Transverse colon (tissue), 4 donors: ENCODE measurements around the gene NDUFS6. TPM values are rescaled to one million over a fixed set of nuclear protein-coding genes. Genes with fewer than 3 reads are reported as not detected.

ENCODE experiments used
- DNase-seq: peaks from one replicate; pipeline ENCODE4 v3.0.0-alpha.2; 2019
- H3K27ac ChIP-seq, 4 donors: fragments of 200-600 bp; sonication (generic); 2 replicates each; pipeline ENCODE4 v1.5.1; 2016 to 2018; ENCODE audit warnings: inconsistent platforms in 4 of 4
- H3K27me3 ChIP-seq: fragments of 200-600 bp; sonication (generic); 2 replicates; pipeline ENCODE4 v1.5.1; 2017; ENCODE audit warnings: inconsistent platforms
- H3K36me3 ChIP-seq, 4 donors: fragments of 200-600 bp; sonication (generic); 2 replicates each; pipeline ENCODE4 v1.5.1; 2017 to 2019; ENCODE audit warnings: inconsistent platforms in 4 of 4
- H3K4me1 ChIP-seq, 4 donors: fragments of 200-600 bp; sonication (generic); 2 replicates each; pipeline ENCODE4 v1.5.1; 2017 to 2020; ENCODE audit warnings: inconsistent platforms in 4 of 4
- H3K4me3 ChIP-seq, 4 donors: fragments of 200-600 bp; sonication (generic); 1 replicate in 1 of 4; 2 replicates in 3 of 4; pipeline versions ENCODE4 v1.5.1 to v1.6.1; 2017 to 2019; ENCODE audit warnings: inconsistent platforms in 4 of 4
- H3K9me3 ChIP-seq, 2 donors: fragments of 200-600 bp; sonication (generic); 2 replicates each; pipeline ENCODE4 v1.5.1; 2017 to 2019; ENCODE audit warnings: inconsistent platforms in 2 of 2
- EP300 ChIP-seq: sonication (generic); formaldehyde crosslinking; IDR thresholded peaks from one replicate; pipeline ENCODE4 v1.6.1; 2017; ENCODE audit warnings: antibody characterized with exemption, low read depth
- POLR2A ChIP-seq: fragments of 450-650 bp; IDR thresholded peaks from one replicate; pipeline ENCODE4 v1.6.1; 2016; ENCODE audit warnings: antibody characterized with exemption, mild to moderate bottlenecking, moderate library complexity
- POLR2AphosphoS5 ChIP-seq, 3 donors: sonication (generic); formaldehyde crosslinking; IDR thresholded peaks; one replicate each; pipeline ENCODE4 v1.6.1; 2016; ENCODE audit warnings: antibody characterized with exemption in 3 of 3
- WGBS, 2 donors: methylation state at CpG; one replicate each; pipeline ENCODE4 v1.1.5; 2018; ENCODE audit warnings: low coverage in 1 of 2; 5-methylcytosine and 5-hydroxymethylcytosine counted together
- in situ Hi-C, 4 donors: fragments of 200-750 bp; cut with MboI; loops; one replicate each; pipeline versions ENCODE4 v1.15.0 to v1.15.1; 2017; ENCODE audit warnings: low sequenced_read_pairs in 3 of 4, low pct_ligation_motif_present in 1 of 4, low pct_unique_long_range_greater_than_20kb in 1 of 4
- intact Hi-C: fragments of 100-400 bp; cut with DNase I; formaldehyde crosslinking; loops from one replicate; pipeline ENCODE4 v1.15.1; 2023; ENCODE audit warnings: low total_unique reads
- total RNA-seq, 4 donors: library from RNA; depleted of rRNA; stranded (reverse); fragments of >200 nt; gene quantifications; one replicate each; pipeline ENCODE4 v1.1.0, GENCODE V29; 2016
- TF ChIP-seq, protein P1 (sequence below), 5 experiments: fragments of 200-600 bp in 3 of 5; fragments of 450-650 bp in 2 of 5; sonication (generic) in 3 of 5; IDR thresholded peaks; 1 replicate in 2 of 5; 2 replicates in 3 of 5; pipeline ENCODE4 v1.5.1; 2016 to 2017; ENCODE audit warnings: antibody characterized with exemption in 5 of 5, inconsistent platforms in 3 of 5, mild to moderate bottlenecking in 2 of 5, moderate library complexity in 1 of 5

The NDUFS6 gene
- total RNA-seq, 4 donors from 2014 or later, result 36.4 to 133 (median 66.4) TPM

DNA sequence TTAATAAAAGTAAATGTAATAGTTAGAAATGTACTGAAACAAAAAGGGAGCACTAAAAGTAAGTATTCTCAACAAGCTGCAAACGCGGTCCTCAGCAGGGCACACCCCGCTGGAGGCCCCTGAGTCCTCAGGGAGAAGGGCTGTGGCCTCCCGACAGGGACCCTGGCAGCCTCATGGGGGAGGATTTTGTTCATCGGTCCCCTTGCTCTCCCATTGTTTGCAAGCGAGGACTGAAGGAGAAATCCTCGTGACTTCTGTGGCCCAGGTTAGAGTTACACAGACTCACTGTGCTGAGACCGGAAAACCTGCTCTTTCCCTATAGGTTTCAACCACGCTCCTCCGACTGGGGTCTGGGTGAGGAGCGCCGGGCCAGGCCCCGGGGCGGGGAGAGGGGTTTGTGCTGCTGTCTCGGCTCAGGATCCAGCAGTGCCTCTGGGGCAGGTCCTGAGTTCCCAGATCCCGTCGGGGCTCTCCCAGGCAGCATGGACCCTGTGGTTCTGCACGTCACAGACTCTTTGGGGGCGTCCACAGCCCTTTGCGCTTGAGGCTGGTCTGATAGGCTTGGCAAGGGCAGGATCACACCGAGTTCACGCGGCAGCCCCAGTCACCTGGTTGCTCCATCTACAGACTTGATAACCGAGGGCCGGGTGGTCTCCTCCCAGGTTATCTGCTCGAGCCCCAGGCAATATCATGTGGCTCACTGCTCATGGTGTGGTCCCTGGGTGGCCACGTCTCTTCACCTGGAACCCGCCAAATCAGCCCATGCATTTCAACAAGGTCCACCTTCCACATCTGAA is 40.4 kb upstream of the NDUFS6 start:
- no peaks in the 10 kb centered on the region for H3K36me3 ChIP-seq
- no peak overlapping the region for H3K4me3 ChIP-seq
- peaks cover 20% of the 10 kb centered on the region for H3K27me3 ChIP-seq
- TF ChIP-seq POLR2A (no peak), EP300 (no peak), POLR2AphosphoS5 (IDR thresholded peaks at IDR 0.05) (no peak)
- TF ChIP-seq, protein P1, sequence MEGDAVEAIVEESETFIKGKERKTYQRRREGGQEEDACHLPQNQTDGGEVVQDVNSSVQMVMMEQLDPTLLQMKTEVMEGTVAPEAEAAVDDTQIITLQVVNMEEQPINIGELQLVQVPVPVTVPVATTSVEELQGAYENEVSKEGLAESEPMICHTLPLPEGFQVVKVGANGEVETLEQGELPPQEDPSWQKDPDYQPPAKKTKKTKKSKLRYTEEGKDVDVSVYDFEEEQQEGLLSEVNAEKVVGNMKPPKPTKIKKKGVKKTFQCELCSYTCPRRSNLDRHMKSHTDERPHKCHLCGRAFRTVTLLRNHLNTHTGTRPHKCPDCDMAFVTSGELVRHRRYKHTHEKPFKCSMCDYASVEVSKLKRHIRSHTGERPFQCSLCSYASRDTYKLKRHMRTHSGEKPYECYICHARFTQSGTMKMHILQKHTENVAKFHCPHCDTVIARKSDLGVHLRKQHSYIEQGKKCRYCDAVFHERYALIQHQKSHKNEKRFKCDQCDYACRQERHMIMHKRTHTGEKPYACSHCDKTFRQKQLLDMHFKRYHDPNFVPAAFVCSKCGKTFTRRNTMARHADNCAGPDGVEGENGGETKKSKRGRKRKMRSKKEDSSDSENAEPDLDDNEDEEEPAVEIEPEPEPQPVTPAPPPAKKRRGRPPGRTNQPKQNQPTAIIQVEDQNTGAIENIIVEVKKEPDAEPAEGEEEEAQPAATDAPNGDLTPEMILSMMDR (IDR thresholded peaks at IDR 0.05), result no peak
- intact Hi-C loops, result no loop called here
- H3K4me1 ChIP-seq, result no peaks in the 10 kb centered on the region
- 75% methylated on average over 28 of the region's 28 CpGs; no CpG with 5 or more reads in 1 of the 2 donors for WGBS, 2 donors
- in situ Hi-C loops, result loop anchor here in 2 of 4 donors (25.0 kb wide), 1 partner anchor 251 kb away; no protein-coding TSS in a partner anchor
- H3K27ac ChIP-seq, result no peak overlapping the region
- H3K9me3 ChIP-seq, result no peaks in the 10 kb centered on the region
- no peak for DNase-seq

DNA sequence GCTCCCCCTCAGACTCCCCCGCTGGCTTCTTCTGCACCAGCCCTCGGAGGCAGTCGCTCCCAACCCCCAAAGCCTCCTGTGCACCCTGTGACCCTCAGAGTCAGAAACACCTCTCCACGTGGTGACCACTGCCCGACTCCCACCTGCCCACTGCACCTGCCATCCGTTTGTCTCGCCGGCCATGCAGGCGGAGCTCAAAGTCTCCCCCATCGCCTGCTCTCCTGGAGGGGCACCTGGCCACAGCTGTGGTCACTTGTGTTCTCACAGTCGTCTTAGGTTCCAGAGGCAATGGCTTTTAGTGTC is 39.8 kb upstream of the NDUFS6 start:
- Histone ChIP-seq H3K36me3 (no peaks in the 10 kb centered on the region), H3K27ac (no peak overlapping the region), H3K4me3 (no peak overlapping the region), H3K4me1 (no peaks in the 10 kb centered on the region), H3K27me3 (peaks cover 20% of the 10 kb centered on the region), H3K9me3 (no peaks in the 10 kb centered on the region)
- intact Hi-C loops (no loop called here), in situ Hi-C loops (loop anchor here in 2 of 4 donors (25.0 kb wide), 1 partner anchor 251 kb away; no protein-coding TSS in a partner anchor)
- 86% methylated on average over 11 of the region's 11 CpGs; no CpG with 5 or more reads in 1 of the 2 donors for WGBS, 2 donors
- no peak for TF ChIP-seq EP300
- TF ChIP-seq POLR2AphosphoS5 (IDR thresholded peaks at IDR 0.05), result no peak
- TF ChIP-seq, protein P1 (IDR thresholded peaks at IDR 0.05), result no peak
- TF ChIP-seq POLR2A, result no peak
- DNase-seq, result no peak

DNA sequence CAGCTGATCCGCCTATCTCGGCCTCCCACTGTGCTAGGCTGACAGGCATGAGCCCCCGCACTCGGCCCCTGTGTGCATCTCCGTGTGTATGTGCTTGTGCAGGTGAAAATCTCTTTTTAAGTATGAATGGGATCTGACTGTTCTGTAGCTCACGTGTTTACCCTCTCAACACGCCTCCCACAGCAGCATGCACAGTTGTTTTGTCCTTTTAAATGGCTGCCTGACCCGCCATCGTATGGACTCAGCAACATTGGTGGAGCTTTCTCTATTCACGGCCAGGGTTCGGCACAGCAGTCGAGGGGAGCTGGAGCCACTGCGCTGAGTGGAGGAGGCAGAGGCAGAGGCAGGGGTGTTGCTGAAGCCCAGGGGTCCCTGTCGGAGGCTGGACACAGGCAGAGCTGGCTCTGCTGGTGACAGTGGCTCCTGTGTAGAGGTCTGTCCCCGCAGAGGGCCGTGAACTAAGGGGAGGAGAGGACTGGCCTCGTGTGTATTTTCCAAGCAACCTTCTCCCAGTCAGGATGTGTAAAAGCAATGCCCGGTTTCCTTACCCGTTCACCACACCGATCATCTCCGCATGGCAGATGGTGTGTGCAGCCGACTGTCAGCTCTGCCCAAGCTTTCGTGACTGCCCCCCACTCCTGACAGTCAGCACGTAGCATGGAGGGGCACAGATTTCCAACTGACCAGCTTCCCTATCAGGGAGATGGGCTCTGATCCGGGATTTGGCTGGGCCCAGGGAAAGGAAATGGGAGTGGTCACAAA is 38.9 kb upstream of the NDUFS6 start:
- Histone ChIP-seq H3K27ac (no peak overlapping the region), H3K36me3 (no peaks in the 10 kb centered on the region), H3K9me3 (no peaks in the 10 kb centered on the region), H3K27me3 (peaks cover 20% of the 10 kb centered on the region), H3K4me3 (no peak overlapping the region), H3K4me1 (no peaks in the 10 kb centered on the region)
- in situ Hi-C loops, result loop anchor here in 2 of 4 donors (25.0 kb wide), 1 partner anchor 250 kb away; no protein-coding TSS in a partner anchor
- TF ChIP-seq, protein P1 (IDR thresholded peaks at IDR 0.05), result no peak
- no peak for TF ChIP-seq EP300
- TF ChIP-seq POLR2AphosphoS5 (IDR thresholded peaks at IDR 0.05), result no peak
- TF ChIP-seq POLR2A, result no peak
- intact Hi-C loops, result no loop called here
- no peak for DNase-seq
- WGBS, 2 donors, result 78% methylated on average over 25 of the region's 25 CpGs; no CpG with 5 or more reads in 1 of the 2 donors

DNA sequence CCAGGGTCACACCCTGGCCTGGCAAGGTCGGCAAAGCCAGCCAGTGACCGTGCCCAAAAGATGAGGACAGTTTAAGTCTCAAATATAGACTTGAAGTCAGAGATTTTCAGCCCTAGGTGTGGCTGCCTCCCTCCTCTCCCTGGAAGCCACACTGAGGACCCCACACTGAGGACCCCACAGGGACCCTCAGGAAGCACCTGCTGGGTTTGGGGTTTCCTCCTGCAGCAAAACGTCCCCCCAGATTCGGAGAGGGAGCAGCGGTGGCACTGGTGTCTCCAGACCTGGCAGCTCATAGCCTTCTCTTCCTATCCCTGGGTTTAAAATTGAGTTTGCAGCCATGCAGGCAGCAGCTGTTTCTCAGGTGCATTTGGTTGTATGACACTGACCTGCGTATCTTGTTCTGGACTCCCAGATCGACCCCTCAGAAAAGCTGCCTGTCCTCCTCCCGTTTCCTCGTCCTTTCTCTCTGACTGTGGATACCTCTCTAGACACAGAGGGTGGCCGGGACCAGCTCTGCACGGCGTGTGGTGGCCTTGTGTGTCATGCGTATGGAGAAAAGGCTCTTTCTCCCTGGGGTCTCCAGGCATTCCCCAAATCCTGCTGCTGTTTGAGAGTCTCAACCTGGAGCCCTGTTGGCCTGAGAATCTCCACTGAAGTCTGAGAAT is 38.2 kb upstream of the NDUFS6 start:
- TF ChIP-seq, protein P1 (IDR thresholded peaks at IDR 0.05), result no peak
- TF ChIP-seq POLR2A (no peak), POLR2AphosphoS5 (IDR thresholded peaks at IDR 0.05) (no peak), EP300 (no peak)
- Histone ChIP-seq H3K4me3 (no peak overlapping the region), H3K27me3 (peaks cover 20% of the 10 kb centered on the region), H3K9me3 (no peaks in the 10 kb centered on the region), H3K36me3 (no peaks in the 10 kb centered on the region), H3K27ac (no peak overlapping the region), H3K4me1 (no peaks in the 10 kb centered on the region)
- intact Hi-C loops (no loop called here), in situ Hi-C loops (loop anchor here in 2 of 4 donors (25.0 kb wide), 1 partner anchor 249 kb away; no protein-coding TSS in a partner anchor)
- 76% methylated on average over 13 of the region's 13 CpGs; no CpG with 5 or more reads in 1 of the 2 donors for WGBS, 2 donors
- no peak for DNase-seq
